GM12874 (cell line): Measurements from ENCODE around the gene ABHD2.

Experiments used
- TF ChIP-seq, protein P1 (sequence below): IDR thresholded peaks from 2 replicates; pipeline ENCODE4 v1.5.1; 2011; ENCODE audit warnings: low read depth, mild to moderate bottlenecking, control low read depth, low read length, moderate library complexity; ENCODE audit not compliant: insufficient read depth

ABHD2 gene

DNA sequence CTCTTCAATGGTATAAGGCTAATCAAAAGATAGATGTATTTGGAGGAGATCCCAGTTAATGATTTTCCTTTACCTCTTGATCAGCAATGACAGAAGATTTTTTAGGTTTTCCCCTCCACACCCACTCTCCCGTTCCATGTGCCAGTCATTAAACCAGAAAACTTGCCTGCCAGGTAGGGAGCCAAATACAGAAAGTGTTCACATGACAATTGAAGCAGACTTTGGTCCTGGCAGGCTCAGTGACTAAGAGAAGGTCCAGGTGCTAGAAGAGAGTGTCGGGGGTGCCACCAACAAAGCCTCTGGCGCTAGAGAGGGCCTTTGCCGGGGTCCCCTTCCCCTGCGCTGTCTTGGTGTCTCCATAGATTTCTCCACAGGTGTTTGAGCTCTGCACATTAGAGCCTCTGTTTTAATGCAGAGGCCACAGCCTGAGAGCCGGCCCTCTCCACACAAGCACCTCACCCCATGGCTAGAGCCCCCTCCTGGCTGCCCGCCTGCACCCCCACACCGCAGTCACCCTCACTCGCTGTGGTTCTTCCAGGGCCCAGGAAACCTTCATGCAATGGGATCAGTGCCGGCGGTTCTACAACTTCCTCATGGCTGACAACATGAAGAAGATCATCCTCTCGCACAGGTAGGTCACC lies 96.8 kb downstream of the ABHD2 start:
- TF ChIP-seq, protein P1, sequence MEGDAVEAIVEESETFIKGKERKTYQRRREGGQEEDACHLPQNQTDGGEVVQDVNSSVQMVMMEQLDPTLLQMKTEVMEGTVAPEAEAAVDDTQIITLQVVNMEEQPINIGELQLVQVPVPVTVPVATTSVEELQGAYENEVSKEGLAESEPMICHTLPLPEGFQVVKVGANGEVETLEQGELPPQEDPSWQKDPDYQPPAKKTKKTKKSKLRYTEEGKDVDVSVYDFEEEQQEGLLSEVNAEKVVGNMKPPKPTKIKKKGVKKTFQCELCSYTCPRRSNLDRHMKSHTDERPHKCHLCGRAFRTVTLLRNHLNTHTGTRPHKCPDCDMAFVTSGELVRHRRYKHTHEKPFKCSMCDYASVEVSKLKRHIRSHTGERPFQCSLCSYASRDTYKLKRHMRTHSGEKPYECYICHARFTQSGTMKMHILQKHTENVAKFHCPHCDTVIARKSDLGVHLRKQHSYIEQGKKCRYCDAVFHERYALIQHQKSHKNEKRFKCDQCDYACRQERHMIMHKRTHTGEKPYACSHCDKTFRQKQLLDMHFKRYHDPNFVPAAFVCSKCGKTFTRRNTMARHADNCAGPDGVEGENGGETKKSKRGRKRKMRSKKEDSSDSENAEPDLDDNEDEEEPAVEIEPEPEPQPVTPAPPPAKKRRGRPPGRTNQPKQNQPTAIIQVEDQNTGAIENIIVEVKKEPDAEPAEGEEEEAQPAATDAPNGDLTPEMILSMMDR, result no peak

DNA sequence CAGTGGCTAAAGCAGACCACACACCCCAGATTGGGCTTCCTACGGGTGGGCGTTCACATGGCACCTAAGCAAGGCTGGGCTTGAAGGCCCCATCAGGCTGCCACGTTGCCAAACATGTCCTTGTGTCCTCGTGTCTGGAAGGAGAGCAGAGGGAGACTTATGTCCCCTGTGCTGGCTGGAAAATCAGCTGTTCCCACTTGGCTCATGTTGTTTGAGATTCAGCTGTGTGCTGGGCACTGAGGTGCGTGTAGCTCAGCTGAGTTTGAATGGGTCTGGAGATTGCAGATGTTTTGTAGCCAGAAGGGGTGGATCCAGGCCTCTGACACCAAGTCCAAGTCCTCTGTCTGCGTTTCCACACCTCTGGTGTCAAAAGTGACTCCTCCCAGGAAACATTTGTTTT lies 98.5 kb downstream of the ABHD2 start:
- TF ChIP-seq, protein P1, result no peak

DNA sequence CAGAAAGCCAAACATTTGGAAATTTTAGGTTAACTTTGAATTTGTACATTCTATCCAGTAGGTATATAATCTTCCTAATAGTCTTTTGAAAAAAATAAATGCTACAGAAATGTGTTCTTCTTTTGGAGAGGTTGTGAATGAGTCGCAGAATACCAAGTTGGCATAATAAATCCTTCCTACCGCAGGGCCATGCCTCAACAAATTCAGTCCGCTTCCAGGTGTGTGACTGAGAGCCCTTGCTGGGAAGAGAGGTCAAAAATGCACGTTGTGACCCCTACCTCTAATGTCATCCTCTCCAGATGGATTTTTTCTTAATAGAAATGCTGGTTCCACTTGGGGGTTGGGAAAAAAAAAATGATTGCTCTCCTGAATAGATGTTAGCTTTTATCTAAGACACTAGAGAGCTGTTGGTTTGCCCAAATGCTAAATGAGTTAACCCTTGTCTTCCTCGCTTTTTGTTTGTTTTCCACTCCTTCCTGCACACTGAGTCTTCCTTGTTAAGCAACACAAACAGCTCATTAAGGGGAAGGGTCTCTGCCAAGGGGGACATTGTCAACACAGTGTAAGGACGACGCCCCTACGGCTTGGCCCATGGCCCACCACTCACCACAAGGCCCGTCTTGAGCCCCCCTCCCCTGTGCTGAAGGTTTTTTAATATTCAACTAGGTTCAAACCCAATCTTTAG lies 99.2 kb downstream of the ABHD2 start:
- TF ChIP-seq, protein P1, result no peak

DNA sequence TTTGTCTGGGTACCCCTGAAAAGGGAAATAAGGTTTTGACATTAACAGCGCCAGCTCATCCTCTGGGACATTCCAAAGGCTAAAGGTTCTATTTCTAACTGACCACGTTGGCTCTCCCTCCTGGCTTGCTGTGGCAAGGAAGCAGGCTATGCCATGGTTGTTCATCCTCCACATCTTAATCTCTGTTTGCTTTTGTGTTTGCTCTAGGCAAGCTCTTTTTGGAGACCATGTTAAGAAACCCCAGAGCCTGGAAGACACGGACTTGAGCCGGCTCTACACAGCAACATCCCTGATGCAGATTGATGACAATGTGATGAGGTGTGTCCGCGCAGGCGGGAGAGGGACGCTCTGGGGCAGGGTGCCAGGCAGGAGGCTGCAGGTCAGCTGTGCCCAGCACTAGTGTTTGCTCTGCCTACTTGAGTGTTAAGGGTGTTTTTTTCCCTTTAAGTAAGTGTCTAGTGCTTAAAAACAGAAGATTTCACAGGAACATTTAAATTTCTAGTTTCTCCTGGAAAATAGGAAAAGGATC lies 99.8 kb downstream of the ABHD2 start:
- TF ChIP-seq, protein P1, result no peak

DNA sequence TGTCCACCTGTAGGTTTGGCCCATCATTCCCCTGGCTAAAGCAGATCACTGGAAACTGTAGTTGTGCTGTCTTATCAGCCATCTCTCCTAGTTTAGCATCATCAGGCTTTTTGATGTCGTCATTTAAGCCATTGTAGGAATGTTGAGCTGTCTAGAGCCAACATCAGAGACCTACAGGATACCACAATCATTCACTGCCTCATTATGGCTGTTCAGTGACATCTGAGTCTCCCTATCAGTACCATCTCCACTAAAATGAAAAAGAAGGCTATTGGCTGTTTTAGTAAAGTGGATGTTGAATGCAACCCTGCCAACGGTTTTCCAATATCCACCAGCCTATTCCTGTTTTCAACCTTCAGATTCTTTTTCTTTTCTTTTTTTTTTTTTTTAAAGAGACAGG lies 103.9 kb downstream of the ABHD2 start:
- TF ChIP-seq, protein P1, result no peak

DNA sequence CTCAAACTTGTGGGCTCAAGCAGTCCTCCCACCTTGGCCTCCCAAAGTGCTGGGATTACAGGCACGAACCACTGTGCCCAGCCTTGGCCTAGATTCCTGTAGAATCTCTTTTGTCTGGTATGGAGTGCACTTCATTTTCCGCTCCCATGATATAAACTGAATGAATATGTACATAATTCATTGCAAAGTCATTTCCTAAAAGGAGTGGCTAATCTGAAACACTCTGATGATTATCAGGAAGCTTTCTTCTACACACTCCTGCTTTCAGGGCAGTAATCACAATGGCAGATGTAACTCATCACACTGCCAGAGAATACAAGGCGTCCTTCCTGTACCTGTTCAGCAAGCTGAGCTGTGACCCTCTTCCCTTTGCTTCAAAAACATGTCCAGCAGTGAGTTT lies 104.5 kb downstream of the ABHD2 start:
- TF ChIP-seq, protein P1, result no peak

DNA sequence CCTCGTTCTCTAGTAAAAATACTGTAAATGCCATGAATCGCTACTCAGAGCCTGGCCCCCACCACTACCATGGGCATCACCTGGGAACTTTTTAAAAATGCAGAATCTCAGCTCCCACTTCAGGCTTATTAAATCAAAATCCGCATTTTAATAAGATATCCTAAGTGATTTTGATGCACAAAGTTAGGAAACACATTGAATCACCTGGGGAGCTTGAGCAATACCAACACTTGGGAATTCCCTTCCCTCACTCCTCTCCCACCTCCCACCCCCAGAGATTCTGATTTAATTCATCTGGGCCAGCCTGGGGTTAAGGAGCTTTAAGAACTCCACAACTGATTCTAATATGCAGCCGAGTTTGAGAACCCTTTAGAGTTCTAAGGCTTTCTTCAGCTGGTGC lies 106.4 kb downstream of the ABHD2 start:
- TF ChIP-seq, protein P1, result no peak
